Jurkat, Clone E6-1 (cell line): ENCODE results near the gene CEACAM1.
"Not testable (repeated sequence)": the region's sequence is repeated elsewhere in the genome, so short reads cannot be mapped to it uniquely, and the experiment has no call there.

ENCODE experiments used
- DNase-seq: peaks from one replicate; pipeline ENCODE4 v3.0.0-alpha.2; 2011; ENCODE audit warnings: low read depth, low spot score
- H3K4me3 ChIP-seq: 2 replicates; pipeline ENCODE4 v1.5.1; 2011; ENCODE audit warnings: mild to moderate bottlenecking, low read length, control low read depth, moderate library complexity

Gene CEACAM1

DNA sequence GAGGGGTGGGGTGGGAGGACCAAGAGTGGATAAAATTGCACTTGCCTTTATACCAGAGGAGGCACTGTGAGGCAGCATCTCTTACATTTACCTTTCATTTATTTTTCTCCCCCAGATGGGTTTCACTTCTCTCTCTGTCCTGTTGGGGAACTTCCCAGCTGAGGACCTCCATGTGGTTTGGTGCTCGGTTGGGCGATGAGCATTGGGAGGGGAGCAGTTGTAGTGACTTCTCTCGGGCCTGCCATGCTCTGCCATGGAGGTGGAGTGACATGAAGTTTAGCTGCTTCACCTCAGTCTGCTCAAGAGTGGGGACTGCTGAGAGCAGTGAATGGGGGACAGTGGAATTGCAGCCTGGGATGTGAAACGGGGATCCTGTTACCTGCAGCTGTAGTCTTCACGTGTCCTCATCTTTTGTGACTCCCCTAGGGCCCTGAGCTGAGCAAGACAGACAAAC, 62.4 kb downstream of the CEACAM1 start:
- H3K4me3 ChIP-seq, result no peak overlapping the region
- no peak for DNase-seq

- DNase-seq, result no peak
Measured at GRCh38 chr19:42461700-42462324, 66.5 kb downstream of the CEACAM1 start.

DNA sequence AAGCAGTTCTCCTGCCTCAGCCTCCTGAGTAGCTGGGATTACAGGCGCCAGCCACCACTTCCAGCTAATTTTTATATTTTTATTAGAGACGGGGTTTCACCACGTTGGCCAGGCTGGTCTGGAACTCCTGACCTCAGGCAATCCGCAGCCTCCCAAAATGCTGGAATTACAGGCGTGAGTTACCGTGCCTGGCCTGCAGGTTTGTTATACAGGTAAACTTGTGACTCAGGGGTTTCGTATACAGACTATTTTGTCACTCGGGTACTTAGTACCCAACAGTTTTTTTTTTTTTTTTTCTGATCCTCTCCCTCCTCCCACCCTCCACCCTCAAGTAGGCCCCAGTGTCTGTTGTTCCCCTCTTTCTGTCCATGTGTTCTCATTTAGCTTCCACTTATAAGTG, 67.0 kb downstream of the CEACAM1 start:
- not testable (repeated sequence) for H3K4me3 ChIP-seq, DNase-seq

More at GRCh38 chr19:42461700-42462324, 66.5 kb downstream of the CEACAM1 start:
- H3K4me3 ChIP-seq, result no peak overlapping the region

- no peak overlapping the region for H3K4me3 ChIP-seq
- DNase-seq, result no peak
Measured at GRCh38 chr19:42459926-42460325, 68.4 kb downstream of the CEACAM1 start.
